ENCODE data around the gene SAMD8.

SAMD8 gene

GRCh38 chr10:75228834-75229233 lies 117.4 kb downstream of the SAMD8 start:
- no peak for DNase-seq

GRCh38 chr10:75229971-75230370 lies 118.5 kb downstream of the SAMD8 start:
- no peak for DNase-seq

GRCh38 chr10:75230600-75231038 lies 119.2 kb downstream of the SAMD8 start:
- peak; percentile 64 for DNase-seq
